H9 (cell line): ENCODE results near the gene PMEPA1. TPM values are rescaled to one million over a fixed set of nuclear protein-coding genes. Genes with fewer than 3 reads are reported as not detected.

Experiments used
- DNase-seq: peaks from one replicate; pipeline ENCODE4 v3.0.0-alpha.2; 2017
- H2AFZ ChIP-seq: one replicate; pipeline ENCODE4 v1.6.1; 2013; ENCODE audit warnings: mild to moderate bottlenecking, low read length, control low read depth, moderate library complexity
- H2AK5ac ChIP-seq: 2 replicates; pipeline ENCODE4 v1.6.1; 2013; ENCODE audit warnings: low read length, control low read depth, mixed read lengths; ENCODE audit not compliant: insufficient read length
- H2BK120ac ChIP-seq: one replicate; pipeline ENCODE4 v1.6.1; 2013; ENCODE audit warnings: low read depth, mild to moderate bottlenecking, low read length, control low read depth, inconsistent platforms; ENCODE audit not compliant: poor library complexity, severe bottlenecking
- H2BK12ac ChIP-seq: 2 replicates; pipeline ENCODE4 v1.6.1; 2013; ENCODE audit warnings: low read length, control low read depth, mixed read lengths, low read depth; ENCODE audit not compliant: insufficient read length
- H2BK15ac ChIP-seq: 2 replicates; pipeline ENCODE4 v1.6.1; 2013; ENCODE audit warnings: low read depth, low read length, control low read depth
- H2BK20ac ChIP-seq: one replicate; pipeline ENCODE4 v1.6.1; 2013; ENCODE audit warnings: low read depth, mild to moderate bottlenecking, low read length, control low read depth, inconsistent platforms; ENCODE audit not compliant: poor library complexity, severe bottlenecking
- H2BK5ac ChIP-seq: 2 replicates; pipeline ENCODE4 v1.6.1; 2013; ENCODE audit warnings: low read length, control low read depth, mixed read lengths; ENCODE audit not compliant: insufficient read length
- H3K14ac ChIP-seq: 2 replicates; pipeline ENCODE4 v1.6.1; 2013; ENCODE audit warnings: low read length, control low read depth; ENCODE audit not compliant: insufficient read depth
- H3K18ac ChIP-seq: 2 replicates; pipeline ENCODE4 v1.6.1; 2013; ENCODE audit warnings: low read depth, mild to moderate bottlenecking, mixed read lengths, low read length, control low read depth; ENCODE audit not compliant: insufficient read length
- H3K23ac ChIP-seq: 2 replicates; pipeline ENCODE4 v1.6.1; 2013; ENCODE audit warnings: low read length, control low read depth, mixed read lengths, low read depth; ENCODE audit not compliant: insufficient read length
- H3K23me2 ChIP-seq: 2 replicates; pipeline ENCODE4 v1.6.1; 2013; ENCODE audit warnings: low read depth, mild to moderate bottlenecking, mixed read lengths, low read length, control low read depth; ENCODE audit not compliant: insufficient read length, poor library complexity, severe bottlenecking
- H3K27ac ChIP-seq: 2 replicates; pipeline ENCODE4 v1.5.1; 2013; ENCODE audit warnings: low read length, control low read depth, mixed read lengths, low read depth; ENCODE audit not compliant: insufficient read length
- H3K27me3 ChIP-seq: 2 replicates; pipeline ENCODE4 v1.6.1; 2013; ENCODE audit warnings: low read length, control low read depth, inconsistent platforms; ENCODE audit not compliant: insufficient read depth
- H3K4ac ChIP-seq: 2 replicates; pipeline ENCODE4 v1.6.1; 2013; ENCODE audit warnings: low read depth, mild to moderate bottlenecking, control low read depth, inconsistent platforms, low read length, moderate library complexity
- H3K4me1 ChIP-seq: 2 replicates; pipeline ENCODE4 v1.6.1; 2013; ENCODE audit warnings: low read length, control low read depth, inconsistent platforms; ENCODE audit not compliant: insufficient read depth
- H3K4me2 ChIP-seq: 2 replicates; pipeline ENCODE4 v1.6.1; 2013; ENCODE audit warnings: low read length, control low read depth, mixed read lengths; ENCODE audit not compliant: insufficient read length, insufficient read depth
- H3K56ac ChIP-seq: 2 replicates; pipeline ENCODE4 v1.6.1; 2013; ENCODE audit warnings: low read depth, mild to moderate bottlenecking, mixed read lengths, low read length, control low read depth; ENCODE audit not compliant: insufficient read length
- H3K79me1 ChIP-seq: 2 replicates; pipeline ENCODE4 v1.6.1; 2013; ENCODE audit warnings: low read depth, mild to moderate bottlenecking, moderate library complexity, low read length, control low read depth, inconsistent platforms; ENCODE audit not compliant: insufficient read depth, poor library complexity, severe bottlenecking
- H3K79me2 ChIP-seq: 2 replicates; pipeline ENCODE4 v1.6.1; 2013; ENCODE audit warnings: low read length, control low read depth, inconsistent platforms; ENCODE audit not compliant: insufficient read depth
- H3K9ac ChIP-seq: 2 replicates; pipeline ENCODE4 v1.6.1; 2013; ENCODE audit warnings: low read length, control low read depth, mixed read lengths; ENCODE audit not compliant: insufficient read length; ENCODE audit errors: extremely low read depth
- H3K9me3 ChIP-seq: one replicate; pipeline ENCODE4 v1.6.1; 2013; ENCODE audit warnings: low read depth, low read length, inconsistent platforms; ENCODE audit not compliant: control insufficient read depth
- H3T11ph ChIP-seq: one replicate; pipeline ENCODE4 v1.6.1; 2013; ENCODE audit warnings: mild to moderate bottlenecking, low read length, control low read depth, inconsistent platforms
- H4K20me1 ChIP-seq: one replicate; pipeline ENCODE4 v1.6.1; 2013; ENCODE audit not compliant: control insufficient read depth, insufficient read length, insufficient read depth
- H4K5ac ChIP-seq: 2 replicates; pipeline ENCODE4 v1.6.1; 2013; ENCODE audit warnings: low read depth, mild to moderate bottlenecking, mixed read lengths, low read length, control low read depth; ENCODE audit not compliant: insufficient read length
- H4K8ac ChIP-seq: replicated peaks from 2 replicates; pipeline ENCODE4 v1.6.1; 2013; ENCODE audit warnings: low read length, control low read depth, mixed read lengths, low read depth; ENCODE audit not compliant: insufficient read length
- H4K91ac ChIP-seq: 2 replicates; pipeline ENCODE4 v1.6.1; 2013; ENCODE audit warnings: low read depth, mild to moderate bottlenecking, moderate library complexity, mixed read lengths, low read length, control low read depth; ENCODE audit not compliant: insufficient read length
- H3K27ac Mint-ChIP-seq, 3 experiments: 2 replicates in 2 of 3; 3 replicates in 1 of 3; pipeline ENCODE4 v1.8.0; 2020 to 2021; ENCODE audit warnings: mixed read lengths in 3 of 3, mild to moderate bottlenecking in 1 of 3, moderate library complexity in 1 of 3
- H3K27me3 Mint-ChIP-seq: 2 replicates; pipeline ENCODE4 v1.8.0; 2021; ENCODE audit warnings: low read depth, mild to moderate bottlenecking, moderate library complexity, mixed read lengths
- H3K36me3 Mint-ChIP-seq, 3 experiments: 2 replicates in 2 of 3; 3 replicates in 1 of 3; pipeline ENCODE4 v1.8.0; 2020 to 2021; ENCODE audit warnings: low read depth in 3 of 3, mixed read lengths in 3 of 3; ENCODE audit not compliant: insufficient read depth in 1 of 3
- H3K4me1 Mint-ChIP-seq, 2 experiments: 2 replicates each; pipeline ENCODE4 v1.8.0; 2020; ENCODE audit warnings: mixed read lengths in 2 of 2
- H3K4me3 Mint-ChIP-seq, 2 experiments: 2 replicates in 1 of 2; 3 replicates in 1 of 2; pipeline ENCODE4 v1.8.0; 2020 to 2021; ENCODE audit warnings: mild to moderate bottlenecking in 2 of 2, mixed read lengths in 2 of 2, moderate library complexity in 1 of 2
- H3K9me3 Mint-ChIP-seq, 2 experiments: 2 replicates in 1 of 2; 3 replicates in 1 of 2; pipeline ENCODE4 v1.8.0; 2020; ENCODE audit warnings: mild to moderate bottlenecking in 2 of 2, mixed read lengths in 2 of 2, moderate library complexity in 1 of 2
- WGBS: extraction: QIAGEN DNeasy Blood & Tissue Kit; methylation state at CpG from one replicate; pipeline ENCODE4 v1.1.7; 2013; ENCODE audit warnings: missing lambda C conversion rate, low lambda C conversion rate, mixed read lengths; ENCODE audit not compliant: insufficient read length; ENCODE audit errors: extremely low coverage; 5-methylcytosine and 5-hydroxymethylcytosine counted together
- total RNA-seq: library from RNA; stranded (reverse); gene quantifications from 2 replicates; pipeline ENCODE4 v1.2.1, GENCODE V29; 2021
- TF ChIP-seq, protein P1 (sequence below): fragments of 200-600 bp; sonication (generic); conservative IDR thresholded peaks from 3 replicates; pipeline ENCODE4 v1.8.0; 2021; ENCODE audit warnings: antibody characterized with exemption, mild to moderate bottlenecking

PMEPA1 gene
- total RNA-seq, 1 experiment from 2014 or later: 34.6 TPM

DNA sequence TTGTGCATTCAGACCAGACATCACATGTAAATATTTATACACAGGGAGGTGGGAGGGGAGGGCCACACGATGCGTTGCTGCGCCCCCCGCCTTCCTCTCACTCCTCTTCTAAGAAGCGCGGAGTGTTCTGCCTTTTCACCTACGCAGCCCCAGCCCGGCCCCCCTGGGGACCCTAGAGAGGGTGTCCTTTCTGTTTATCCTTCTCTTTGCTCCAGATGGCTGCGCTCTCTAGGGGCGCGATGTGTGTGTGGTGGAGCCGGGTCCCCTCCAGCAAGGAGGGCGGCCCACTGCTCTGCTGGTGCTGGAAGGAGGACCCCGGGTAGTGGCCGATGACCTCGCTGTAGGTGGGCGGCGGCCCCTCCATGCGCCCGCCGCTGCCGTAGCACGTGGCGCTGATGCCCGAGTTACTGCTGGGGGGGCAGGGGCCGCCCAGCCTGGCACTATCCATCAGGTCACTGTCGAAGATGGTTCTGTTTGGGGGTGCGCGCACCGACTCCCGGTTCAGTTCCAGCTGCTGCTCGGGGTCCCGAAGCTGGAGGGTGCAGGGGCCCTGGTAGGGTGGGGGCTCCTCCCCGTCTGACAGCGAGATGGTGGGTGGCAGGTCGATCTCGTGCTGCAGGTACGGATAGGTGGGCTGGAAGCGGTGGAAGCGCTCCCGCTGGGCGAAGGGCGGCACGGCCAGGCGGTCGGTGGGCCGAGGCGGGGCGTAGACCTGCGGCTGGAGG lies 57.8 kb downstream of the PMEPA1 start:
- no peak overlapping the region for H2BK20ac ChIP-seq
- H3K4me1 ChIP-seq: no peaks in the 10 kb centered on the region
- H2AFZ ChIP-seq: no peak overlapping the region
- no peaks in the 10 kb centered on the region for H4K20me1 ChIP-seq
- H3K4me1 Mint-ChIP-seq: peaks cover 15 to 18% of the 10 kb centered on the region in 2 experiments
- no peak for DNase-seq
- no peak overlapping the region for H3K18ac ChIP-seq
- H2BK12ac ChIP-seq: no peak overlapping the region
- no peak overlapping the region for H3K4me2 ChIP-seq
- H3K27ac ChIP-seq: no peak overlapping the region
- no peak overlapping the region for H4K8ac ChIP-seq
- H3K56ac ChIP-seq: no peak overlapping the region
- TF ChIP-seq, protein P1, sequence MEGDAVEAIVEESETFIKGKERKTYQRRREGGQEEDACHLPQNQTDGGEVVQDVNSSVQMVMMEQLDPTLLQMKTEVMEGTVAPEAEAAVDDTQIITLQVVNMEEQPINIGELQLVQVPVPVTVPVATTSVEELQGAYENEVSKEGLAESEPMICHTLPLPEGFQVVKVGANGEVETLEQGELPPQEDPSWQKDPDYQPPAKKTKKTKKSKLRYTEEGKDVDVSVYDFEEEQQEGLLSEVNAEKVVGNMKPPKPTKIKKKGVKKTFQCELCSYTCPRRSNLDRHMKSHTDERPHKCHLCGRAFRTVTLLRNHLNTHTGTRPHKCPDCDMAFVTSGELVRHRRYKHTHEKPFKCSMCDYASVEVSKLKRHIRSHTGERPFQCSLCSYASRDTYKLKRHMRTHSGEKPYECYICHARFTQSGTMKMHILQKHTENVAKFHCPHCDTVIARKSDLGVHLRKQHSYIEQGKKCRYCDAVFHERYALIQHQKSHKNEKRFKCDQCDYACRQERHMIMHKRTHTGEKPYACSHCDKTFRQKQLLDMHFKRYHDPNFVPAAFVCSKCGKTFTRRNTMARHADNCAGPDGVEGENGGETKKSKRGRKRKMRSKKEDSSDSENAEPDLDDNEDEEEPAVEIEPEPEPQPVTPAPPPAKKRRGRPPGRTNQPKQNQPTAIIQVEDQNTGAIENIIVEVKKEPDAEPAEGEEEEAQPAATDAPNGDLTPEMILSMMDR: no peak
- no peak overlapping the region for H3K23ac ChIP-seq
- no peak overlapping the region for H2BK5ac ChIP-seq
- H3K79me2 ChIP-seq: no peaks in the 10 kb centered on the region
- H3K27me3 Mint-ChIP-seq: no peaks in the 10 kb centered on the region
- no peak overlapping the region for H4K5ac ChIP-seq
- H2BK15ac ChIP-seq: no peak overlapping the region
- H2BK120ac ChIP-seq: no peak overlapping the region
- H4K91ac ChIP-seq: no peak overlapping the region
- no peaks in the 10 kb centered on the region for H3K23me2 ChIP-seq
- H3K9me3 ChIP-seq: no peaks in the 10 kb centered on the region
- H3T11ph ChIP-seq: no peak overlapping the region
- no peak overlapping the region for H3K4ac ChIP-seq
- H2AK5ac ChIP-seq: no peak overlapping the region
- H3K9ac ChIP-seq: no peak overlapping the region
- H3K36me3 Mint-ChIP-seq: peaks cover 11 to 42% (median 12%) of the 10 kb centered on the region in 3 experiments
- no peak overlapping the region for H3K27ac Mint-ChIP-seq
- no CpG with 5 or more reads among the region's 50 CpGs for WGBS
- H3K9me3 Mint-ChIP-seq: no peaks in the 10 kb centered on the region
- H3K4me3 Mint-ChIP-seq: no peak overlapping the region
- no peaks in the 10 kb centered on the region for H3K79me1 ChIP-seq
- H3K14ac ChIP-seq: no peak overlapping the region
- no peaks in the 10 kb centered on the region for H3K27me3 ChIP-seq
